ENCODE data around the gene PSENEN.

Gene PSENEN

DNA sequence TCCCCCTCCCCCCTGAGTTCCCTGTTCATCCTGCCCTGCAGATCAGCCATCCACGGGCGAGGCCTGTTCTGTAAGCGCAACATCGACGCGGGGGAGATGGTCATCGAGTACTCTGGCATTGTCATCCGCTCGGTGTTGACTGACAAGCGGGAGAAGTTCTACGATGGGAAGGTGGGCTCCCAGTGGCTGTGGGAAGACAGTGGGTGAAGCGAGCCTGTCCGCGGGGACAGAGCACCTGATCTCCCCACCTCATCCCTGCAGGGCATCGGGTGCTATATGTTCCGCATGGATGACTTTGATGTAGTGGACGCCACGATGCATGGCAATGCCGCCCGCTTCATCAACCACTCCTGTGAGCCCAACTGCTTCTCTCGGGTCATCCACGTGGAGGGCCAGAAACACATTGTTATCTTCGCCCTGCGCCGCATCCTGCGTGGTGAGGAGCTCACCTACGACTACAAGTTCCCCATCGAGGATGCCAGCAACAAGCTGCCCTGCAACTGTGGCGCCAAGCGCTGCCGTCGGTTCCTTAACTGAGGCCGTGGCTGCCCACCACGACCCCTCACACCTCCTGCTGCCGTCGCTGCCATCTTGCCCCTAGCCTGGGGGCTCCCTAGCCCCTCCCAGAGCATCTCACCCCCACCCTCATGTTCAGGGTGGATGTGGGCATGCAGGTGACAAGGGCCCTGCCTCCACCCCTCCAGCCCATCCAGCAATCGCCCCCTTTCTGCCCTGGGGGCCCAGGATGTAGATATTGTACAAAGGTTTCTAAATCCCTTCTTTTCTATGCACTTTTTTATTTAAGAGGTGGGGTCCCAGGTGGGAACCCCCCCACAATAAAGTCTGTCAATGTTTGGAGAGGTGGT, 7.2 kb upstream of the PSENEN start:
- H3K9me3 ChIP-seq (ENCODE audit: insufficient read depth, low read length) = no peaks in the 10 kb centered on the region
- no peak for TF ChIP-seq YY1 (IDR thresholded peaks at IDR 0.05; ENCODE audit: insufficient read depth, insufficient read length)
- no peak for TF ChIP-seq SUZ12 (IDR thresholded peaks at IDR 0.05; ENCODE audit: extremely low read depth, insufficient read depth, insufficient read length)
- TF ChIP-seq ZNF274 (IDR thresholded peaks at IDR 0.05; ENCODE audit: low read depth, low read length) = no peak
- no peak overlapping the region for H3K4me3 ChIP-seq (ENCODE audit: insufficient read length, low read depth)
- peaks cover 70% of the 10 kb centered on the region for H3K36me3 ChIP-seq (ENCODE audit: insufficient read depth, insufficient read length, low read length)
- no peaks in the 10 kb centered on the region for H3K27me3 ChIP-seq (ENCODE audit: insufficient read depth, insufficient read length)
- peaks cover 6% of the 10 kb centered on the region for H3K4me1 ChIP-seq (ENCODE audit: insufficient read depth, insufficient read length)
- H3K9ac ChIP-seq (ENCODE audit: insufficient read length, low read depth) = no peak overlapping the region
- DNase-seq (ENCODE audit: low read depth, low spot score) = no peak

- Histone ChIP-seq H3K36me3 (ENCODE audit: insufficient read depth, insufficient read length, low read length) (peaks cover 65% of the 10 kb centered on the region), H3K9ac (ENCODE audit: insufficient read length, low read depth) (no peak overlapping the region), H3K27me3 (ENCODE audit: insufficient read depth, insufficient read length) (no peaks in the 10 kb centered on the region), H3K4me3 (ENCODE audit: insufficient read length, low read depth) (no peak overlapping the region), H3K4me1 (ENCODE audit: insufficient read depth, insufficient read length) (peaks cover 6% of the 10 kb centered on the region), H3K9me3 (ENCODE audit: insufficient read depth, low read length) (no peaks in the 10 kb centered on the region)
- TF ChIP-seq ZNF274 (IDR thresholded peaks at IDR 0.05; ENCODE audit: low read depth, low read length) (no peak), SUZ12 (IDR thresholded peaks at IDR 0.05; ENCODE audit: extremely low read depth, insufficient read depth, insufficient read length) (no peak), YY1 (IDR thresholded peaks at IDR 0.05; ENCODE audit: insufficient read depth, insufficient read length) (no peak)
- DNase-seq (ENCODE audit: low read depth, low spot score) = no peak
These were observed 6.6 kb upstream of the PSENEN start for GRCh38 chr19:35738887-35739229.

DNA sequence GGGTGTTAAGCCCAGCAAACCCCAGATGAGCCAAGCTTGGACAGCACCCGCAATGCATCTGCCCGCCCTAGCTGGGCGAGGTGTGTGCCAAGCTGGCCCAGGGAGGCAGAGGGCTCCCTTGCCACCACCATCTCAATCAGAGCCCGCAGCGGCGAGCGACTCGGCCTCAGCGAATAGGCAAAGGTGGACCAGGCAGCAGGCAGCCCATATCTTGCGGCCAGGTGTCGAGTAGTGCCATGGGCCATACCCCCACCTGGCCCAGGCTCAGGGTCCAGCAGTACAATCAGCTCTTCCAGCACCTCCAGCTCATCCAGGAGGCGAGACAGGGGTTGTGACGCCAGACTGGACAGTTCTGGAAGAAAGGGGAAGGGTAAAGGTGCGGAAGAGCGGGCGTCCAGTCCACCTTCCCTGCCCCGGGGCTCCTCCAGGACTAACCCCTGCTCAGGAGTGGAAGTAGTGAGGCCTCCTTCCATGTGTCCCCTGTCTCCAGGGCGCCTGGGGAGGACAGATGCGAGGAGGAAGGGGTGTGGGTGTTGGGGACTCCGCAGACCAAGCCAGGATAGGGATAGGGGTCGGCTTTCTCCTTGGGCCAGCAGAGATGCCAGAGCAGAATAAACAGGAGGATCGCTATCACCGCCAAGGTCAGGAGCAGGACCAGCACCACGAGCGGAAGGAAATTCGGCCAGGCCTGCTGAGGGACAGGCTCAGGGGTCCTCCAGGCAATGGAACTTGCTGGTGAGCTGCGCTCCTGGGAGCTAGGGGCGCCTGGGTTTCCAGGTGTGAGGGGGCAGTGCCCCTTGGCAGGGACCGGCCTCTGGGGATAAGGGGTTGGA, 6.0 kb upstream of the PSENEN start:
- H3K27me3 ChIP-seq (ENCODE audit: insufficient read depth, insufficient read length) = no peaks in the 10 kb centered on the region
- peaks cover 62% of the 10 kb centered on the region for H3K36me3 ChIP-seq (ENCODE audit: insufficient read depth, insufficient read length, low read length)
- H3K9me3 ChIP-seq (ENCODE audit: insufficient read depth, low read length) = no peaks in the 10 kb centered on the region
- DNase-seq (ENCODE audit: low read depth, low spot score) = no peak
- peak overlapping the region; percentile 53 for H3K4me3 ChIP-seq (ENCODE audit: insufficient read length, low read depth)
- peak overlapping the region; percentile 68 for H3K9ac ChIP-seq (ENCODE audit: insufficient read length, low read depth)
- no peak for TF ChIP-seq YY1 (IDR thresholded peaks at IDR 0.05; ENCODE audit: insufficient read depth, insufficient read length)
- TF ChIP-seq ZNF274 (IDR thresholded peaks at IDR 0.05; ENCODE audit: low read depth, low read length) = no peak
- TF ChIP-seq SUZ12 (IDR thresholded peaks at IDR 0.05; ENCODE audit: extremely low read depth, insufficient read depth, insufficient read length) = no peak
- peaks cover 9% of the 10 kb centered on the region for H3K4me1 ChIP-seq (ENCODE audit: insufficient read depth, insufficient read length)

GRCh38 chr19:35740108-35740422, 5.4 kb upstream of the PSENEN start:
- no peak for DNase-seq (ENCODE audit: low read depth, low spot score)

DNA sequence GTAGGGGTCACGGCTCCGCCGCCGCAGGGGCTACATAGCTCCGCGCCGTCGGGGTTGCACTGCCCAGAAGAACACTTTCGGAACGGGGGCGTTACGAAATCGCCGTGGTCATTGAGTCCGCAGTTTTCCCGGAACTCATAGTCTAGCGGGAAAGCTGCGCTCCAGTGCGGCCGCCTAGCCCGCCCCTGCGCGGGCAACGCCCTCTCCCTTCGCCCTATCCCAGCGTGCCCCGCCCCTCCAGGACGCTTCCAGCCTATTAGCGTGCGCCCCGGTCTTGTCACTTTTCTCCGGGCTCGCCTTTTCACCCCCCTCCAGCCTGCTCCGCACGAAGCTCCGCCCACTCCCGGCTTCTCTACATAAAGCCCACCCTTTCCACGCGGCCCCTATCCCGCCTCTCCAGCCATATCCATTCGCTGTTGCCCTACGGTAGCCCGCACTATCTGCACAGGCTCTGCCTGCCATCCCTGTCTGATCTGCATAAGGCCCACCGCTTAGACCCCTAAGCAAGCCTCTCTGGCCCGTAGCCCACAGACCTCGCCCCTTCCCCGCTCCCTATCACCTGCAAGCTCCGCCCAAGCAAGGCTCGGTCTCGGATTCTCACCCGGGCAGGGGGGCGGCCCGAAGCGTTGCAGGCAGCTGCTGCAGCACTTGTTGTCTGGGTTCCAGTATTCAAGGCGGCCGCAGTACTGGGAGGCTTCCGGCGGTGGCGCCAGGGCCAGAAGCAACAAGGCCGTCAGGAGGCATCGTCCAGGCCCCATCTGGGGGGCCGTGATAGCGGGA, 4.8 kb upstream of the PSENEN start:
- Histone ChIP-seq H3K9ac (ENCODE audit: insufficient read length, low read depth) (peak overlapping the region; percentile 74), H3K9me3 (ENCODE audit: insufficient read depth, low read length) (no peaks in the 10 kb centered on the region), H3K4me1 (ENCODE audit: insufficient read depth, insufficient read length) (peaks cover 9% of the 10 kb centered on the region), H3K27me3 (ENCODE audit: insufficient read depth, insufficient read length) (no peaks in the 10 kb centered on the region), H3K36me3 (ENCODE audit: insufficient read depth, insufficient read length, low read length) (peaks cover 51% of the 10 kb centered on the region), H3K4me3 (ENCODE audit: insufficient read length, low read depth) (peak overlapping the region; percentile 53)
- peak; percentile 89 for DNase-seq (ENCODE audit: low read depth, low spot score)
- TF ChIP-seq YY1 (IDR thresholded peaks at IDR 0.05; ENCODE audit: insufficient read depth, insufficient read length) = no peak
- no peak for TF ChIP-seq ZNF274 (IDR thresholded peaks at IDR 0.05; ENCODE audit: low read depth, low read length)
- TF ChIP-seq SUZ12 (IDR thresholded peaks at IDR 0.05; ENCODE audit: extremely low read depth, insufficient read depth, insufficient read length) = no peak

More at GRCh38 chr19:35740108-35740422, 5.4 kb upstream of the PSENEN start:
- no peak for TF ChIP-seq SUZ12 (IDR thresholded peaks at IDR 0.05; ENCODE audit: extremely low read depth, insufficient read depth, insufficient read length)
- TF ChIP-seq YY1 (IDR thresholded peaks at IDR 0.05; ENCODE audit: insufficient read depth, insufficient read length) = no peak
- no peak for TF ChIP-seq ZNF274 (IDR thresholded peaks at IDR 0.05; ENCODE audit: low read depth, low read length)
- Histone ChIP-seq H3K4me1 (ENCODE audit: insufficient read depth, insufficient read length) (peaks cover 9% of the 10 kb centered on the region), H3K36me3 (ENCODE audit: insufficient read depth, insufficient read length, low read length) (peaks cover 56% of the 10 kb centered on the region), H3K4me3 (ENCODE audit: insufficient read length, low read depth) (peak overlapping the region; percentile 53), H3K9ac (ENCODE audit: insufficient read length, low read depth) (peak overlapping the region; percentile 68), H3K27me3 (ENCODE audit: insufficient read depth, insufficient read length) (no peaks in the 10 kb centered on the region), H3K9me3 (ENCODE audit: insufficient read depth, low read length) (no peaks in the 10 kb centered on the region)

- H3K9ac ChIP-seq (ENCODE audit: insufficient read length, low read depth) = peak overlapping the region; percentile 74
- DNase-seq (ENCODE audit: low read depth, low spot score) = no peak
- TF ChIP-seq SUZ12 (IDR thresholded peaks at IDR 0.05; ENCODE audit: extremely low read depth, insufficient read depth, insufficient read length) (no peak), ZNF274 (IDR thresholded peaks at IDR 0.05; ENCODE audit: low read depth, low read length) (no peak), YY1 (IDR thresholded peaks at IDR 0.05; ENCODE audit: insufficient read depth, insufficient read length) (no peak)
- peaks cover 48% of the 10 kb centered on the region for H3K36me3 ChIP-seq (ENCODE audit: insufficient read depth, insufficient read length, low read length)
- peaks cover 9% of the 10 kb centered on the region for H3K4me1 ChIP-seq (ENCODE audit: insufficient read depth, insufficient read length)
- no peaks in the 10 kb centered on the region for H3K27me3 ChIP-seq (ENCODE audit: insufficient read depth, insufficient read length)
- H3K4me3 ChIP-seq (ENCODE audit: insufficient read length, low read depth) = peak overlapping the region; percentile 26
- no peaks in the 10 kb centered on the region for H3K9me3 ChIP-seq (ENCODE audit: insufficient read depth, low read length)
These were observed 4.3 kb upstream of the PSENEN start for GRCh38 chr19:35741203-35741515.
